Stimulated activated naive CD8-positive, alpha-beta T cell treated with anti-CD3 and anti-CD28 coated beads, Interleukin-15, amount 100 ng/mL, for 72 hours (primary cell): Measurements from ENCODE around the gene HERPUD2.
"Not testable (repeated sequence)": the region's sequence is repeated elsewhere in the genome, so short reads cannot be mapped to it uniquely, and the experiment has no call there.

Source experiments
- ATAC-seq: fragments of 150-1000 bp; cut with Tn5 transposase; 2 replicates; pipeline ENCODE4 v1.10.0; 2021; ENCODE audit warnings: mild to moderate bottlenecking, moderate library complexity
- DNase-seq, 2 donors: peaks; one replicate each; pipeline ENCODE4 v3.0.0; 2021 to 2022
- H3K27ac Mint-ChIP-seq, 2 donors: one replicate each; pipeline ENCODE4 v1.8.0; 2022; ENCODE audit warnings: mild to moderate bottlenecking in 2 of 2, mixed read lengths in 2 of 2, moderate library complexity in 2 of 2
- H3K27me3 Mint-ChIP-seq: one replicate; pipeline ENCODE4 v1.8.0; 2022; ENCODE audit warnings: mixed read lengths
- H3K4me1 Mint-ChIP-seq: one replicate; pipeline ENCODE4 v1.8.0; 2022; ENCODE audit warnings: mild to moderate bottlenecking, mixed read lengths
- H3K4me3 Mint-ChIP-seq, 2 donors: one replicate each; pipeline ENCODE4 v1.8.0; 2022; ENCODE audit warnings: mild to moderate bottlenecking in 2 of 2, mixed read lengths in 2 of 2, moderate library complexity in 1 of 2
- H3K9me3 Mint-ChIP-seq, 2 donors: one replicate each; pipeline ENCODE4 v1.8.0; 2022; ENCODE audit warnings: mixed read lengths in 2 of 2

HERPUD2 gene

GRCh38 chr7:35623381-35623780 is 71.6 kb downstream of the HERPUD2 start:
- no peaks in the 10 kb centered on the region for H3K9me3 Mint-ChIP-seq
- no peak overlapping the region for H3K27ac Mint-ChIP-seq
- no peaks in the 10 kb centered on the region for H3K4me1 Mint-ChIP-seq

GRCh38 chr7:35619863-35620262 is 75.1 kb downstream of the HERPUD2 start:
- H3K4me3 Mint-ChIP-seq = no peak overlapping the region
- ATAC-seq = no peak
- no peaks in the 10 kb centered on the region for H3K9me3 Mint-ChIP-seq
- H3K27me3 Mint-ChIP-seq = no peaks in the 10 kb centered on the region
- H3K27ac Mint-ChIP-seq = no peak overlapping the region
- H3K4me1 Mint-ChIP-seq = no peaks in the 10 kb centered on the region
- DNase-seq = no peak

More at GRCh38 chr7:35623381-35623780, 71.6 kb downstream of the HERPUD2 start:
- no peak overlapping the region for H3K4me3 Mint-ChIP-seq
- no peak for DNase-seq
- H3K27me3 Mint-ChIP-seq = no peaks in the 10 kb centered on the region
- no peak for ATAC-seq

- DNase-seq (no peak), ATAC-seq (no peak)
- H3K4me3 Mint-ChIP-seq = no peak overlapping the region
- no peak overlapping the region for H3K27ac Mint-ChIP-seq
- H3K4me1 Mint-ChIP-seq = no peaks in the 10 kb centered on the region
- H3K27me3 Mint-ChIP-seq = no peaks in the 10 kb centered on the region
- H3K9me3 Mint-ChIP-seq = no peaks in the 10 kb centered on the region
Observed at GRCh38 chr7:35617041-35617440, 77.9 kb downstream of the HERPUD2 start.

- DNase-seq (no peak), ATAC-seq (no peak)
- Mint-ChIP-seq H3K9me3 (peaks cover 0 to 14% of the 10 kb centered on the region in 2 donors), H3K4me1 (no peaks in the 10 kb centered on the region), H3K27me3 (no peaks in the 10 kb centered on the region), H3K27ac (no peak overlapping the region), H3K4me3 (no peak overlapping the region)
Observed at GRCh38 chr7:35613150-35613549, 81.8 kb downstream of the HERPUD2 start.

GRCh38 chr7:35605760-35606159 is 89.2 kb downstream of the HERPUD2 start:
- H3K9me3 Mint-ChIP-seq = peaks cover 0 to 2% of the 10 kb centered on the region in 2 donors
- no peak overlapping the region for H3K4me3 Mint-ChIP-seq
- no peaks in the 10 kb centered on the region for H3K27me3 Mint-ChIP-seq
- ATAC-seq (no peak), DNase-seq (no peak)
- H3K27ac Mint-ChIP-seq = no peak overlapping the region
- H3K4me1 Mint-ChIP-seq = no peaks in the 10 kb centered on the region

GRCh38 chr7:35604595-35604994 is 90.3 kb downstream of the HERPUD2 start:
- Mint-ChIP-seq H3K9me3 (no peaks in the 10 kb centered on the region), H3K4me1 (no peaks in the 10 kb centered on the region), H3K27ac (no peak overlapping the region), H3K27me3 (no peaks in the 10 kb centered on the region), H3K4me3 (no peak overlapping the region)
- ATAC-seq = no peak
- DNase-seq = no peak

- ATAC-seq (no peak), DNase-seq (no peak)
- Mint-ChIP-seq H3K27ac (no peak overlapping the region), H3K27me3 (no peaks in the 10 kb centered on the region), H3K4me3 (no peak overlapping the region), H3K4me1 (no peaks in the 10 kb centered on the region), H3K9me3 (no peaks in the 10 kb centered on the region)
Observed at GRCh38 chr7:35599645-35600044, 95.3 kb downstream of the HERPUD2 start.

GRCh38 chr7:35599061-35599460 is 95.9 kb downstream of the HERPUD2 start:
- no peak for DNase-seq
- Mint-ChIP-seq H3K4me1 (no peaks in the 10 kb centered on the region), H3K4me3 (no peak overlapping the region), H3K27me3 (no peaks in the 10 kb centered on the region), H3K27ac (no peak overlapping the region), H3K9me3 (no peaks in the 10 kb centered on the region)
- ATAC-seq = no peak

GRCh38 chr7:35596061-35596460 is 98.9 kb downstream of the HERPUD2 start:
- no peak for ATAC-seq
- DNase-seq = no peak
- Mint-ChIP-seq H3K9me3 (no peaks in the 10 kb centered on the region), H3K4me1 (no peaks in the 10 kb centered on the region), H3K27ac (no peak overlapping the region), H3K4me3 (no peak overlapping the region), H3K27me3 (no peaks in the 10 kb centered on the region)

GRCh38 chr7:35593899-35594298 is 101.0 kb downstream of the HERPUD2 start:
- H3K27me3 Mint-ChIP-seq = no peaks in the 10 kb centered on the region
- no peak overlapping the region for H3K4me3 Mint-ChIP-seq
- H3K4me1 Mint-ChIP-seq = no peaks in the 10 kb centered on the region
- no peak overlapping the region for H3K27ac Mint-ChIP-seq
- ATAC-seq = no peak
- no peaks in the 10 kb centered on the region for H3K9me3 Mint-ChIP-seq
- no peak for DNase-seq

- no peak for DNase-seq
- no peak for ATAC-seq
- Mint-ChIP-seq H3K4me3 (no peak overlapping the region), H3K4me1 (no peaks in the 10 kb centered on the region), H3K27ac (no peak overlapping the region), H3K27me3 (no peaks in the 10 kb centered on the region), H3K9me3 (no peaks in the 10 kb centered on the region)
Observed at GRCh38 chr7:35588647-35589046, 106.3 kb downstream of the HERPUD2 start.

- ATAC-seq = no peak
- Mint-ChIP-seq H3K27ac (no peak overlapping the region), H3K4me1 (no peaks in the 10 kb centered on the region), H3K27me3 (no peaks in the 10 kb centered on the region), H3K4me3 (no peak overlapping the region), H3K9me3 (no peaks in the 10 kb centered on the region)
- DNase-seq = no peak
Observed at GRCh38 chr7:35584990-35585389, 109.9 kb downstream of the HERPUD2 start.

- not testable (repeated sequence) for DNase-seq, H3K4me3 Mint-ChIP-seq, H3K27ac Mint-ChIP-seq, ATAC-seq, H3K9me3 Mint-ChIP-seq, H3K27me3 Mint-ChIP-seq, H3K4me1 Mint-ChIP-seq
Observed at GRCh38 chr7:35584533-35584932, 110.4 kb downstream of the HERPUD2 start.
